WTC11 (cell line): Measurements from ENCODE around the gene CHRNA3.

Experiments used
- ESRRA ChIP-seq: sonication (generic); formaldehyde crosslinking; IDR thresholded peaks from 2 replicates; pipeline ENCODE4 v1.8.1; 2022; ENCODE audit warnings: mild to moderate bottlenecking, missing genetic modification reagents, borderline replicate concordance
- NR1H2 ChIP-seq: sonication (generic); formaldehyde crosslinking; IDR thresholded peaks from 2 replicates; pipeline ENCODE4 v1.9.0; 2021; ENCODE audit warnings: mild to moderate bottlenecking, moderate library complexity, missing genetic modification reagents
- ZBTB21 ChIP-seq: sonication (generic); formaldehyde crosslinking; IDR thresholded peaks from 2 replicates; pipeline ENCODE4 v1.8.1; 2023; ENCODE audit warnings: mild to moderate bottlenecking, missing genetic modification reagents, borderline replicate concordance
- TF ChIP-seq, protein P1 (sequence below): fragments of 200-600 bp; IDR thresholded peaks from 2 replicates; pipeline ENCODE4 v1.8.0; 2022; ENCODE audit warnings: antibody characterized with exemption

DNA sequence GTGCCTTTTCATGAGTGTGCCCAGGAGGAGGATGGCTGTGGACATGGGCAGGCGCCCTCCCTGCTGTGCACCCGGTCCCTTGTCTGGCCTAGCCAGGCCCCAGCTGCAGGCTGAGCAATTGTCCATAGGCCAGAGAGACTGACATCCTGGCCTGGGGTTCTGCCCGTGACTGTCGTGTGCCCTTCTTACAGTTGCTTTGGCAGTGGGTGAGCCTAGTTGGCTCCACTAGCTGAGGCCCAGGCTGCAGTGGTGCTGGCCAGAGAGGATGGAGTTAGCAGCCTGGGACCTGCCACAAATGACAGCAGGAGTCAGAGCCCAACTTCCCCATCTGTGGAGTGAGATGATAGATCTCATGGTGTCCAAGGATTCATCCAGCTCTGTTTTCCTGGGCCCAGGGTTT is 29.2 kb upstream of the CHRNA3 start:
- TF ChIP-seq, protein P1, sequence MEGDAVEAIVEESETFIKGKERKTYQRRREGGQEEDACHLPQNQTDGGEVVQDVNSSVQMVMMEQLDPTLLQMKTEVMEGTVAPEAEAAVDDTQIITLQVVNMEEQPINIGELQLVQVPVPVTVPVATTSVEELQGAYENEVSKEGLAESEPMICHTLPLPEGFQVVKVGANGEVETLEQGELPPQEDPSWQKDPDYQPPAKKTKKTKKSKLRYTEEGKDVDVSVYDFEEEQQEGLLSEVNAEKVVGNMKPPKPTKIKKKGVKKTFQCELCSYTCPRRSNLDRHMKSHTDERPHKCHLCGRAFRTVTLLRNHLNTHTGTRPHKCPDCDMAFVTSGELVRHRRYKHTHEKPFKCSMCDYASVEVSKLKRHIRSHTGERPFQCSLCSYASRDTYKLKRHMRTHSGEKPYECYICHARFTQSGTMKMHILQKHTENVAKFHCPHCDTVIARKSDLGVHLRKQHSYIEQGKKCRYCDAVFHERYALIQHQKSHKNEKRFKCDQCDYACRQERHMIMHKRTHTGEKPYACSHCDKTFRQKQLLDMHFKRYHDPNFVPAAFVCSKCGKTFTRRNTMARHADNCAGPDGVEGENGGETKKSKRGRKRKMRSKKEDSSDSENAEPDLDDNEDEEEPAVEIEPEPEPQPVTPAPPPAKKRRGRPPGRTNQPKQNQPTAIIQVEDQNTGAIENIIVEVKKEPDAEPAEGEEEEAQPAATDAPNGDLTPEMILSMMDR = no peak
- TF ChIP-seq NR1H2 (no peak), ZBTB21 (CRISPR knock-in tag) (no peak), ESRRA (CRISPR knock-in tag) (no peak)
